COR-L47 (cell line): ENCODE measurements around the gene ARHGEF16.

Experiments used
- DNase-seq: peaks from one replicate; lab custom pipeline; 2025; lab: John Stamatoyannopoulos, UW

Gene ARHGEF16

GRCh38 chr1:3502641-3503524 lies 48.4 kb downstream of the ARHGEF16 start:
- DNase-seq: no peak

DNA sequence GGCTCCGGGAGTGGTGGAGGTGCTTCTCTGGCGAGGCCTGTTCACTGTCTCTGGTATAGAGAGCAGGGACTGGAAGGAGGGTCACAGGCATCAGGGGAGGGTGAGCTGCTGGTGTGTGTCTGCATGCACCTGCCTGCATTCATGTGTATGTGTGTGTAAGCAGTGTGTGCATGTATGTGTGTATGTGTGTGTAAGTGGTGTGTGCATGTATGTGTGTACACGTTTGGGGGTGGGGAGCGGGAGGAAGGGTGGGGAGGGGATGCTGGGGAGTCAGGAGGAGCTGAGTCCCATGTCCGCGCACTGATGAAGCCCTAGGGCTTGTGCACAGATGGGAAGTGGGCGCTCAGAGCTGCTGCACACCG lies 49.0 kb downstream of the ARHGEF16 start:
- no peak for DNase-seq

DNA sequence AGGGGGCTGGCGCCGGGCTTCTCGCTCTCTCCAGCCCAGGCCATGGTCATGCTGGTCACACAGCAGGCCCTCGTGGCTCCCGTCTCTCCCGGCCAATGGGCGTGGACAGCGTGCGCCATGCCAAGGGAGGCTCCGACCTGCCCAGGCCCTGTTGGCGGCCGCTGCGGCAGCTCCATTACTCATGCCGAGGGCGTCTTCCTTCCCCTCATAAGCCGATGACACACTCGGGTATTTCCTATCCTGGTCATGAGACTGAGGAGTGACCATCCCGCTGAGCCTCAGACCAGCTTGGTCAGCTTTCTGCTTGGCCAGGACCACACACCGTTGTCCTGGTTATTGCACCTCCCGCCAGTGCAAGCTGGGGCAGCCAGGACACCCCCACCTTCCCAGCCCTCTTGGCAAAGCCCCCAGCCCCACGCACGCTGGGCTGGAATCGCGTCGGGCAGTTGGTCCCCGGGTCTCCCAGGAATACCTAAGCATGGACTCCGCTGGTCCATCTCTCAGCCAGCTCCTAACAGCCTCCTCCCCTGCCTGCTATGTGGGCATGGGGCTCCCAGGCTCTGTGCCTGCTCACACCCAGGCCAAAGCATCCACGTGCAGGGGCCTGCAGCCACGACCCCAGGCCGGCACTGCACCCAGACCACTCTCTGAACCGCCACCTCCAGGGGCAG lies 49.8 kb downstream of the ARHGEF16 start:
- DNase-seq: no peak

DNA sequence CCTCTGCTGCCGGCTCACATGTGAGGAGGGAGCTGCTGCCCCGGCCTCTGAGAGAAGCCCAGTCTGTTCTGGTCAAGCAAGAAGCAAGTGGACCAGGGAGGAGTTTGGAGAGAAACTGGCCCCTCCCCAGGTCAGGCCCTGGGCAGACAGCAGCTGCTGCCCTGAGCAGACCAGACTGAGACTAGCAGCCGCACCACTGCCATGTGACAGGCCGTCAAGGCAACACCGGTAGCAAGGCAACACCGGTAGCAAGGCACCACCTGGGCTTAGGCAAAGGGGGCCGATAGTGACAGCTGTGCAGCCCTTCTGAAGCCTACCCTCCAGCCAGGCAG lies 50.3 kb downstream of the ARHGEF16 start:
- no peak for DNase-seq

GRCh38 chr1:3505161-3505560 lies 50.7 kb downstream of the ARHGEF16 start:
- DNase-seq: peak; percentile 67

- no peak for DNase-seq
Measured at GRCh38 chr1:3506041-3506440, 51.6 kb downstream of the ARHGEF16 start.

GRCh38 chr1:3506943-3507342 lies 52.5 kb downstream of the ARHGEF16 start:
- no peak for DNase-seq

- DNase-seq: no peak
Measured at GRCh38 chr1:3507636-3508275, 53.3 kb downstream of the ARHGEF16 start.

DNA sequence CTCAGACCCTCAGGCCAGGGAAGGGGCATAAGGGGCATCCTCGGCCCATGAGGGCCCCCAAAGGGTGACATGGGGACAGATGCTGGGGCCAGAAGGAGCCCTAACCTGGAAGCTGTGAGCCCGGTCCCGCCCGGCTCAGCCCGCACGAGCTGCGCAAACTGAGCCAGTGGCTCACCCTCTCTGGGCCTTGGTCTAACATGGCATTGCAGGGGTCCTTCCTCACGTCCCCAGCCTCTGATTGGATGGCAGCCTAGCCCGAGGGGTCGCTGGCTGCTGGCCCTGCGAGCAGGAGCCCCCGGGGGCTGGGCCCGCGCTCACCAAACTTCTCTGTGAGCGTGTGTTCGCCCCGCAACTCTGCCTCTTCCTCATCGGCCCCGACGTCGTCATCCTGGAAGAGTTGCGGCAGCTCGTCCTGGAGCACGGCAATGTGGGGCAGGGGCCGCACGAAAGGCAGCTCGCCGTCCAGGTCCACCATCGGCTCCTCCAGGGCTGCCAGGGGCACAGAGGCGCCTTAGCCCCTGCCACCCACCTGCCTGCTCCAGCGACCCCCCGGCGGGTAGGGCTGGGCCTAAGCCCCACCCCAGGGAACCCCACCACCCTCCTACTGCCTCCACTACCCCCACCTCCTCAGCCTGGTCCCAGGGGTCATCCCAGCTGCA lies 54.4 kb downstream of the ARHGEF16 start:
- DNase-seq: no peak

- DNase-seq: no peak
Measured at GRCh38 chr1:3509721-3510120, 55.3 kb downstream of the ARHGEF16 start.

DNA sequence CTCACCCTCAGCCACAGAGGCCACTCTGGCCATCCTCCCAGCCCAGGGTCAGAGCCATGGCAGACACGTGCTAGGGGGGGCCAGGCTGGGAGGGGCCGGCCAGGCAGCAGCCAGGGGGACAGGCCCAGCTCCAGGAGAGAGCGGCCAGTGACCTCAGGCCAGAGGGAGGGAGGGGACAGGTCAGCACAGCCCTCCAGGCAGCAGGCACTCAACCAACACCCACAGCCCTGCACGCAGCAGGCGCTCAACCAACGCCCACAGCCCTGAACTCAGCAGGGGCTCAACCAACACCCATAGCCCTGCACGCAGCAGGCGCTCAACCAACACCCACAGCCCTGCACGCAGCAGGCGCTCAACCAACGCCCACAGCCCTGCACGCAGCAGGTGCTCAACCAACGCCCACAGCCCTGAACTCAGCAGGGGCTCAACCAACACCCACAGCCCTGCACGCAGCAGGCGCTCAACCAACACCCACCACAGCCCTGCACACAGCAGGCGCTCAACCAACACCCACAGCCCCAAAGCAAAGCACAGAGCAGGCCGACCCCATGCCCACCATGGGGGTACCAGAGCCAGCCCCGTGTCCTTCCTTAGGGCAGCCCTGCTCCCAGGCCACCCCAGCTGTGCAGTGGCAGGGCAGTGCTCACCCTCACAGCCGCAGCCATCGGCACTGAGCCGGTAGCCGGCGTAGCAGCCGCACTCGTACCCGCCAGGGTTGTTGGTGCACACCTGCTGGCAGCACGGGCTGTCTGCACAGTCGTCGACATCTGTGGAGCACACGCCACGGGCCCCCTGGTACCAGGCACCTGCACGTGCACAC lies 55.9 kb downstream of the ARHGEF16 start:
- DNase-seq: no peak

DNA sequence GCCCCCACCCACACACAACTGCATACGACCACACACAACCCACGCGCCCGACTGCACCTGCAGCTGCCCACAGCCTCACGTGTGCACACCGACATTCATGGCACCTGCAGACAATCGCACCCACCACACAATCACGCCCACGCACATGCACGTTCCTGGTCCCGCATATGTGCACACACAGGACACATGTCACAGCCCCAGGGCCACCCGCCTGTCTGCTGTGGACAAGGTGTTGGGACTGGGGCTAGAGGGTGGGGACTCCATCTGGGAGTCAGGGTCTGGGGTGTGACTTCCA lies 56.4 kb downstream of the ARHGEF16 start:
- DNase-seq: no peak

DNA sequence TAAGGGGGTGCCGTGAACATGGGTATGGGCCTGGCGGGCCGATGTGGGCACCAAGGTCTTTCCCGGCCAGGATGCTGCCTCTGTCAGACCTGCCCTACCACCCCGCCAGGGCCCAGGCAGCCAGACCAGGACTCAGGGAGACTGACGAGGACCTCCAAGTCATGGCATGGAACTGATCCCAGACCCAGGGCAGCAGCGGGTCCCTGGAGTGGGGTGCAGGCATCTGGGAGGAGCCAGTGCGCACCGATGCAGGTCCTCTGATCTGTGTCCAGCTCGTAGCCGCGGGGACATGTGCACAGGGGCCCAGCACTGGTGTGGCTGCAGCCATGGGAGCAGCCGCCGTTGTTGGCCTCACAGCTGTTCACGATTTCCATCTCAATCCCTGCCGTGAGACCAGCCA lies 56.8 kb downstream of the ARHGEF16 start:
- DNase-seq: no peak

GRCh38 chr1:3511856-3512255 lies 57.4 kb downstream of the ARHGEF16 start:
- no peak for DNase-seq

DNA sequence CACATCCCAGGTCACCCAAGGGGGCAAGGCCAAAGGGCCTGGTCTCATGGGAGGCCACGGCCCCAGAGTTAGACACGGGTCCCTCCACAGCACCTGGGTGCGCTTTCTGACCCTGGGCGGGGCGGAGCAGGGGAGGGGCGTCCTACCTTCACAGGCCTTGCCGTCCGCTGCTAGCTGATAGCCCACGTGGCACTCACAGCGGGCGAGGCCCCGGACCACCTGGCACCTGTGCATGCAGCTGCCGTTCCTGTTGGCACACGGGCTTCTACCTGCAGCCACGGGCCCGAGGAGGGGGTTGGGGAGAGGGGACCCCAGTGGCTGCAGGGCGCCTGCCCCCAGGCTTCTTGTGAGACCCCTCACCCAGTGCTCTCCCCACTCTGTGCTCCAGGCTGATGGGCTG lies 59.9 kb downstream of the ARHGEF16 start:
- no peak for DNase-seq

DNA sequence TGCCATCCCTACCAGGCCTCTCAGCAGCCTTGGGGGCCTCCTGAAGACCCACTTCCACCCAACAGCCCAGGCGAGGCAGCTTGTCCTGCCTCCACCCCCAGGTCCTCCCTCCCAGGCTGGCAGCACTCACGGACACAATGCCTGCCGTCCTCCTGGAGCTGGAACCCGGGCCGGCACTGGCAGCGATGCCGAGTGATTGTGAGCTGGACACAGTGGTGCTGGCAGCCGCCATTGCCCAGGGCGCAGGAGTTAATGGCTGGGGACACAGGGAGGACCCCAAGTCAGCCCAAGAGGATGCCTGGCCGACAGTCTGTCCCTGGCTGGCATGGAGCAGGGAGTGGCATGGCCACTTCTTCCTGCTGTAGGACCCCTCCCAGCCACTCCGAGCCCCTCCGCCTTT lies 60.8 kb downstream of the ARHGEF16 start:
- no peak for DNase-seq

GRCh38 chr1:3515774-3516480 lies 61.5 kb downstream of the ARHGEF16 start:
- peak; percentile 86 for DNase-seq

DNA sequence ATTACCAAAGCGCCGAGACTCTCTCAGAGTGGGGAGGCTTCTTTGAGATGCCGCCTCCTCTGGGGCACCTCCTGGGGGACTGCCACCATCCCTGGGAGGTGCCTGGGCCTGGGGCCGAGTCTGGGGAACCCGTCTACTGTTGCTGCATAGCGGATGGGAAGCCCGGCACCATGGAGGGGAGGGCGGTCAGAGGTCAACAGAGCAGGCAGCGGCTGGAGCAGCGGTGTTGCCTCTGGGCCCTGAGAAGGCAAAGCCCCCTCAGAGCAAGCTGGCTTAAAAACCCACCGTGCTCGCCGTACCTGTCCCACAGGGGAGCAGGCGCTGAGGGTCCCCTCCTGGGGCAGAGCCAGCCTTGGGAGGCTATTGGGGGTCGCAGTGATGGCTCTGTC lies 62.0 kb downstream of the ARHGEF16 start:
- no peak for DNase-seq

DNA sequence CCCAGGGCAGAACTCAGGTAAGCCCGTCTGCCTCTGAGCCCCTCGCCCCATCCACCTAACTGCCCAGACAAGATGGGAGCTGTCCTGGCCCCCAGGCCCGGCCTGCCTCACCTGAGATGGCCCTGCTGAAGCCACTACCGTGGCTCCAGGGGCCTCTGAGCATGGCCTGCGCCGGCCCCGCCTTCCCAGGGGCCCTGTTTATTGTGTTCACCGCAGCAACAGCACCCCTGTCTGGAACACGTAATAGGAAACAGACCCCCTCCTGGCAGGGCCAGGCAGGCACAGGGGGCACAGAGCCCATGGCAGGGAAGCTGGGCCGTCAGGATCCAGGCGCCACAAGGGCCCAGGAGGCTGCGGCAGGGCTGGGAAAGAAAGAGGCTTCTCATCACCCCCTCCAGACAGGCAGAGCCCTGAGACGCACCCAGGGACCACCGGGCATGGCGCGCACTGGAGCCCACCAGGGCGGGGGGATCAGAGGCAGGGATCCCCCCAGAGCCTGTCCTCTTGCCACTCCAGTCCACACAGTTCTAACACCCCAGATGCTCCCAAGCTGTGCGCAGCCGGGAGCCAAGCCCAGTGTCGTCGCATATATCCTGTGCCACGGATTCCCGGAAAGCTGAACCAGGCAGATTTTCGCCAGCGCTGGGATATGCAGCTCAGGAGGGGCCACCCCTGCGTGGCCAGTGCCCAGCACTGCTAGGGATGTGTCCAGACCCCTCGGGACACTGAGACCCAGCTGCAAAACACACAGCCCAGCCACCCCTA lies 62.6 kb downstream of the ARHGEF16 start:
- no peak for DNase-seq

GRCh38 chr1:3518256-3518655 lies 63.8 kb downstream of the ARHGEF16 start:
- DNase-seq: no peak

DNA sequence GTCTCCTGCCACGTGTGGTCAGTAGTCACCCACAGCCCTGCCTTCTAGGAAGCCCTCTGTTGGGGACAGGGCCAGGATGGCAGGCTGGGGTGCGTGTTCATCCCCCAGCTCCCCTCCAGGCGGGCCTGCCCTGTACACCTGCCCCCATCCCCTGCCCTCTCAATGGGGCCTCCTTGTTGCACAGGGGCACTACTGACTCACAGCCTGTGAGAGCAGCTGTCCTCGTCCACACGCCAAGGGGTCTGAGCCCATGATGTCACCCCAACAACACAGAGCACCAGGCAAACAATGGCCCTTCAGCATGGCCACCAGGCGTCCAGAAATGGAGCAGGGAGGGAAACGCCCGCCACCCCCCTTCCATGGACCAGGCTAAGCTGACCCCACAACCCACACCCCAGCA lies 64.3 kb downstream of the ARHGEF16 start:
- DNase-seq: no peak
